GM12878 (cell line): ENCODE data around the gene STYXL2. TPM values are rescaled to one million over a fixed set of nuclear protein-coding genes. Genes with fewer than 3 reads are reported as not detected.
A peak's percentile ranks its signal among the peaks of the same experiment; 100 is the strongest.

Experiments
- ATAC-seq: fragments of 200-7000 bp; cut with Tn5 transposase; 3 replicates; pipeline ENCODE4 v1.9.1; 2020; ENCODE audit warnings: mild to moderate bottlenecking, moderate library complexity
- BruUV-seq: library from RNA; stranded (reverse); fragments of 400-500 nt; replicated peaks from 2 replicates; lab custom pipeline; 2021; lab: Mats Ljungman, UMichigan
- CTCF ChIA-PET: fragments of 300-600 bp; sonication (Branson Sonifier 250); formaldehyde crosslinking; extraction: SDS; loops from one replicate; lab custom pipeline; 2021; ENCODE audit warnings: inconsistent platforms; lab: Yijun Ruan, JAX
- POLR2A ChIA-PET: fragments of 350-600 bp; formaldehyde crosslinking; extraction: SDS; loops from one replicate; lab custom pipeline; 2021; ENCODE audit warnings: inconsistent platforms; lab: Charles Lee
- RAD21 ChIA-PET: fragments of 300-600 bp; sonication (Branson Sonifier 250); formaldehyde crosslinking; loops from one replicate; lab custom pipeline; 2023; ENCODE audit warnings: antibody characterized with exemption; ENCODE audit not compliant: unreplicated experiment; lab: Charles Lee
- SMC1A ChIA-PET: fragments of 300-600 bp; sonication (Branson Sonifier 250); formaldehyde crosslinking; loops from one replicate; lab custom pipeline; 2023; ENCODE audit not compliant: unreplicated experiment, uncharacterized antibody; lab: Charles Lee
- DNase-seq: peaks from one replicate; pipeline ENCODE4 v3.0.0-alpha.2; 2011; ENCODE audit warnings: low read depth, low spot score
- FAIRE-seq: peaks from 3 replicates; lab custom pipeline; 2011; peaks lifted over from hg19 to GRCh38; lab: Jason Lieb, UNC
- H2AFZ ChIP-seq: 2 replicates; pipeline ENCODE4 v1.6.0; 2011; ENCODE audit warnings: low read depth, low read length, control low read depth; ENCODE audit not compliant: control insufficient read depth
- H3K27ac ChIP-seq: 2 replicates; pipeline ENCODE4 v1.5.1; 2011; ENCODE audit warnings: control low read depth; ENCODE audit not compliant: control insufficient read depth, insufficient read depth
- H3K27me3 ChIP-seq, 2 experiments: replicated peaks in 1 of 2; 2 replicates each; pipeline versions ENCODE4 v1.6.0 to v1.6.1; 2011; ENCODE audit warnings: low read length in 1 of 2; ENCODE audit not compliant: control insufficient read depth in 2 of 2, insufficient read depth in 2 of 2
- H3K36me3 ChIP-seq, 2 experiments: 2 replicates each; pipeline ENCODE4 v1.5.1; 2011; ENCODE audit warnings: low read length in 1 of 2; ENCODE audit not compliant: control insufficient read depth in 2 of 2, insufficient read depth in 2 of 2
- H3K4me1 ChIP-seq: 2 replicates; pipeline ENCODE4 v1.6.1; 2011; ENCODE audit warnings: mild to moderate bottlenecking, low read length, moderate library complexity, mixed read lengths; ENCODE audit not compliant: control insufficient read depth, insufficient read depth
- H3K4me2 ChIP-seq: 2 replicates; pipeline ENCODE4 v1.6.0; 2011; ENCODE audit warnings: control low read depth; ENCODE audit not compliant: control insufficient read depth, insufficient read depth
- H3K4me3 ChIP-seq: fragments of 200-600 bp; sonication (generic); 2 replicates; pipeline ENCODE4 v1.5.1; 2016
- H3K79me2 ChIP-seq: 2 replicates; pipeline ENCODE4 v1.6.0; 2011; ENCODE audit warnings: low read length; ENCODE audit not compliant: control insufficient read depth, insufficient read depth
- H3K9ac ChIP-seq: 2 replicates; pipeline ENCODE4 v1.8.0; 2011; ENCODE audit warnings: low read length, control low read depth, mixed read lengths; ENCODE audit not compliant: control insufficient read depth, insufficient read depth
- H3K9me3 ChIP-seq: replicated peaks from 3 replicates; pipeline ENCODE4 v1.5.1; 2011; ENCODE audit warnings: mild to moderate bottlenecking, low read length; ENCODE audit not compliant: control insufficient read depth, insufficient read depth
- H4K20me1 ChIP-seq: 2 replicates; pipeline ENCODE4 v1.6.0; 2011; ENCODE audit not compliant: control insufficient read depth, insufficient read depth
- BACH1 ChIP-seq: fragments of 450-650 bp; IDR thresholded peaks from 2 replicates; pipeline ENCODE4 v1.6.1; 2017; ENCODE audit warnings: mild to moderate bottlenecking, borderline replicate concordance
- CBX5 ChIP-seq: sonication (generic); IDR thresholded peaks from 2 replicates; pipeline ENCODE4 v1.6.1; 2016; ENCODE audit warnings: low read depth, moderate library complexity, mild to moderate bottlenecking, inconsistent platforms
- CTCF ChIP-seq, 3 experiments: IDR thresholded peaks in 2 of 3; conservative IDR thresholded peaks in 1 of 3; 2 replicates each; pipeline ENCODE4 v1.5.1; 2011; ENCODE audit warnings: low read depth in 3 of 3, low read length in 3 of 3, mild to moderate bottlenecking in 3 of 3, control low read depth in 2 of 3, moderate library complexity in 2 of 3, inconsistent platforms in 1 of 3, mixed read lengths in 1 of 3; ENCODE audit not compliant: control insufficient read depth in 2 of 3, insufficient read depth in 1 of 3; ENCODE audit errors: extremely low read depth in 1 of 3
- GATAD2B ChIP-seq: fragments of 450-650 bp; conservative IDR thresholded peaks from 2 replicates; pipeline ENCODE4 v1.6.1; 2017; ENCODE audit warnings: low read depth, mild to moderate bottlenecking, moderate library complexity
- KDM1A ChIP-seq: fragments of 200-600 bp; sonication (generic); IDR thresholded peaks from 2 replicates; pipeline ENCODE4 v1.6.1; 2016; ENCODE audit warnings: borderline replicate concordance
- MXI1 ChIP-seq: fragments of 150-350 bp; IDR thresholded peaks from 2 replicates; pipeline ENCODE4 v1.6.1; 2011; ENCODE audit warnings: low read depth, mild to moderate bottlenecking, inconsistent platforms, low read length, improper control_type of control experiment
- SIX5 ChIP-seq: IDR thresholded peaks from 2 replicates; pipeline ENCODE4 v1.6.1; 2011; ENCODE audit warnings: mild to moderate bottlenecking, low read depth, low read length, moderate library complexity; ENCODE audit not compliant: severe bottlenecking
- SKIL ChIP-seq: fragments of 450-650 bp; IDR thresholded peaks from 2 replicates; pipeline ENCODE4 v1.6.1; 2017; ENCODE audit warnings: mild to moderate bottlenecking, low read depth, inconsistent platforms; ENCODE audit not compliant: poor library complexity, severe bottlenecking
- SREBF1 ChIP-seq: IDR thresholded peaks from 2 replicates; pipeline ENCODE4 v1.6.1; 2012; ENCODE audit warnings: mild to moderate bottlenecking, low read length
- WGBS: methylation state at CpG from one replicate; pipeline ENCODE4 v1.1.6; 2016; ENCODE audit warnings: low lambda C conversion rate; ENCODE audit not compliant: insufficient replicate concordance, insufficient coverage; ENCODE audit errors: missing lambda C conversion rate; 5-methylcytosine and 5-hydroxymethylcytosine counted together
- in situ Hi-C: fragments of 300-500 bp; cut with MboI; formaldehyde crosslinking; loops from 9 replicates; pipeline ENCODE4 v1.14.3; 2018; ENCODE audit warnings: mixed read lengths
- intact Hi-C: fragments of 100-400 bp; cut with micrococcal nuclease; formaldehyde crosslinking; loops from one replicate; pipeline ENCODE4 v1.14.2; 2022; ENCODE audit not compliant: unreplicated experiment
- polyA plus RNA-seq, 11 experiments: library from polyadenylated mRNA; depleted of rRNA in 4 of 11; unstranded in 6 of 11; stranded (reverse) in 5 of 11; fragments of >200 nt; fragmentation: Nextera tagmentation in 4 of 11; fragmentation: Illumina TruSeq in 1 of 11; extraction: Ambion mirVana in 4 of 11; extraction: Trizol in 1 of 11; gene quantifications; 1 replicate in 1 of 11; 2 replicates in 10 of 11; pipeline versions ENCODE4 v1.2.1 to v1.2.3, GENCODE V29; 2011 to 2016; ENCODE audit warnings: inconsistent platforms in 2 of 11, missing spikeins in 2 of 11, low read depth in 1 of 11
- total RNA-seq, 4 experiments: library from RNA; depleted of rRNA in 3 of 4; stranded (reverse); fragments of >200 nt in 3 of 4; fragmentation: Illumina TruSeq in 1 of 4; extraction: Trizol in 1 of 4; gene quantifications; 2 replicates each; pipeline versions ENCODE4 v1.2.1 to v1.2.3, GENCODE V29; 2013 to 2021
- TF ChIP-seq, protein P1 (sequence below): fragments of 450-650 bp; IDR thresholded peaks from 2 replicates; pipeline ENCODE4 v1.6.1; 2017; ENCODE audit warnings: mild to moderate bottlenecking

Gene STYXL2
- total and polyA plus RNA-seq, 10 of the 15 experiments (the other 5 are each of a cell fraction or from before 2014, with no cell fraction given) = under 0.01 to 0.08 (median 0.03) TPM; not detected in 7

DNA sequence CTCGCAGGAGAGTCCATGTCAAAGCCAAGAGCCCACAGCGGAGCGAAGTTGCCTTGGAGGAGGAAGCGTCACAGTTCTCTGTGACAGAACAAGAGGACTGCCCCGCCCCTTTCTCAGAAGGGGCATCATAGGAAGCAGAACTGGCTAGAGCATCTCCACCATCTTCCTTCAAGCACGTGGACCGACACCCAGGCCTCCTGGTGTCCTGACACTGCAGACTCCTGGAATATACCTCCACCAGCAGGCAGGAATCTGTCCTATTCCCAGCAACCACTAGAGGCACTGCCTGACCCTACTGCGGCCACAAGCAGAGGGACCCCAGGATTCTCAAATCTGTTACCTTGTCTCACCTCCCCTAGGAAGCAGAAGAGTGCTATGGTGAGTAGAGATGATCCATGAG, 41.5 kb upstream of the STYXL2 start:
- no peak overlapping the region for H2AFZ ChIP-seq
- FAIRE-seq (no peak), DNase-seq (no peak), ATAC-seq (peak; percentile 38; the same call in 2 of the 3 replicates)
- H4K20me1 ChIP-seq = no peaks in the 10 kb centered on the region
- H3K27ac ChIP-seq = no peak overlapping the region
- H3K27me3 ChIP-seq = no peaks in the 10 kb centered on the region
- no peak overlapping the region for H3K9ac ChIP-seq
- H3K4me1 ChIP-seq = no peaks in the 10 kb centered on the region
- H3K4me2 ChIP-seq = no peak overlapping the region
- 78% methylated on average over 8 of the region's 8 CpGs for WGBS
- no peaks in the 10 kb centered on the region for H3K36me3 ChIP-seq
- ChIA-PET SMC1A (interaction anchor here (2.2 kb wide), 1 partner anchor 142 kb away, joined by 7 read pairs; no protein-coding TSS in a partner anchor), RAD21 (interaction anchor here (5.7 kb wide), 1 partner anchor 142 kb away, joined by 21 read pairs; no protein-coding TSS in a partner anchor), POLR2A (no interaction called here), CTCF (interaction anchor here (18.3 kb wide), 1 partner anchor 141 kb away, joined by 734 read pairs; no protein-coding TSS in a partner anchor)
- in situ Hi-C loops (no loop called here), intact Hi-C loops (no loop called here)
- no TSS peak for BruUV-seq
- TF ChIP-seq KDM1A (no peak), CTCF (IDR thresholded peaks at IDR 0.05 in 2 of 3, conservative IDR thresholded peaks at IDR 0.05 in 1 of 3; ENCODE audit: control insufficient read depth in 2 of 3, extremely low read depth in 1 of 3, insufficient read depth in 1 of 3, low read depth in 3 of 3, low read length in 3 of 3) (peak in 2 of 3 experiments; percentile 26 to 45; a peak in 2 of 6 replicates)
- no peaks in the 10 kb centered on the region for H3K79me2 ChIP-seq
- no peak overlapping the region for H3K4me3 ChIP-seq
- no peaks in the 10 kb centered on the region for H3K9me3 ChIP-seq

- CTCF ChIA-PET = interaction anchor here (1.1 to 18.3 kb wide), 2 partner anchors 11 to 143 kb away, joined by 3 to 734 read pairs; no protein-coding TSS in a partner anchor
- H3K36me3 ChIP-seq = no peaks in the 10 kb centered on the region
- no peaks in the 10 kb centered on the region for H4K20me1 ChIP-seq
- intact Hi-C loops = no loop called here
- no peak overlapping the region for H3K4me3 ChIP-seq
- POLR2A ChIA-PET = no interaction called here
- H3K4me2 ChIP-seq = no peak overlapping the region
- 0 out of 2 replicates have a peak, but pooled peaks cover 3% of the 10 kb centered on the region for H3K4me1 ChIP-seq
- FAIRE-seq = no peak
- no peaks in the 10 kb centered on the region for H3K9me3 ChIP-seq
- 8% methylated on average over 3 of the region's 3 CpGs for WGBS
- H3K27me3 ChIP-seq = no peaks in the 10 kb centered on the region
- SMC1A ChIA-PET = interaction anchor here (10.4 kb wide), 1 partner anchor 145 kb away, joined by 384 read pairs; no protein-coding TSS in a partner anchor
- in situ Hi-C loops = no loop called here
- no TSS peak for BruUV-seq
- no peak overlapping the region for H3K27ac ChIP-seq
- no peak for ATAC-seq
- no peak overlapping the region for H2AFZ ChIP-seq
- DNase-seq = no peak
- H3K79me2 ChIP-seq = no peaks in the 10 kb centered on the region
- RAD21 ChIA-PET = interaction anchor here (5.7 kb wide), 1 partner anchor 144 kb away, joined by 21 read pairs; no protein-coding TSS in a partner anchor
- H3K9ac ChIP-seq = no peak overlapping the region
- TF ChIP-seq SKIL = no peak
- no peak for TF ChIP-seq CBX5
- no peak for TF ChIP-seq SIX5
- TF ChIP-seq GATAD2B = no peak
- TF ChIP-seq MXI1 = no peak
- TF ChIP-seq, protein P1, sequence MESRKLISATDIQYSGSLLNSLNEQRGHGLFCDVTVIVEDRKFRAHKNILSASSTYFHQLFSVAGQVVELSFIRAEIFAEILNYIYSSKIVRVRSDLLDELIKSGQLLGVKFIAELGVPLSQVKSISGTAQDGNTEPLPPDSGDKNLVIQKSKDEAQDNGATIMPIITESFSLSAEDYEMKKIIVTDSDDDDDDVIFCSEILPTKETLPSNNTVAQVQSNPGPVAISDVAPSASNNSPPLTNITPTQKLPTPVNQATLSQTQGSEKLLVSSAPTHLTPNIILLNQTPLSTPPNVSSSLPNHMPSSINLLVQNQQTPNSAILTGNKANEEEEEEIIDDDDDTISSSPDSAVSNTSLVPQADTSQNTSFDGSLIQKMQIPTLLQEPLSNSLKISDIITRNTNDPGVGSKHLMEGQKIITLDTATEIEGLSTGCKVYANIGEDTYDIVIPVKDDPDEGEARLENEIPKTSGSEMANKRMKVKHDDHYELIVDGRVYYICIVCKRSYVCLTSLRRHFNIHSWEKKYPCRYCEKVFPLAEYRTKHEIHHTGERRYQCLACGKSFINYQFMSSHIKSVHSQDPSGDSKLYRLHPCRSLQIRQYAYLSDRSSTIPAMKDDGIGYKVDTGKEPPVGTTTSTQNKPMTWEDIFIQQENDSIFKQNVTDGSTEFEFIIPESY = no peak
- TF ChIP-seq BACH1 = no peak
- TF ChIP-seq SREBF1 = no peak
These were observed 39.3 kb upstream of the STYXL2 start for GRCh38 chr1:167054531-167054930.
